Measurements from ENCODE around the gene TMEM31.

DNA sequence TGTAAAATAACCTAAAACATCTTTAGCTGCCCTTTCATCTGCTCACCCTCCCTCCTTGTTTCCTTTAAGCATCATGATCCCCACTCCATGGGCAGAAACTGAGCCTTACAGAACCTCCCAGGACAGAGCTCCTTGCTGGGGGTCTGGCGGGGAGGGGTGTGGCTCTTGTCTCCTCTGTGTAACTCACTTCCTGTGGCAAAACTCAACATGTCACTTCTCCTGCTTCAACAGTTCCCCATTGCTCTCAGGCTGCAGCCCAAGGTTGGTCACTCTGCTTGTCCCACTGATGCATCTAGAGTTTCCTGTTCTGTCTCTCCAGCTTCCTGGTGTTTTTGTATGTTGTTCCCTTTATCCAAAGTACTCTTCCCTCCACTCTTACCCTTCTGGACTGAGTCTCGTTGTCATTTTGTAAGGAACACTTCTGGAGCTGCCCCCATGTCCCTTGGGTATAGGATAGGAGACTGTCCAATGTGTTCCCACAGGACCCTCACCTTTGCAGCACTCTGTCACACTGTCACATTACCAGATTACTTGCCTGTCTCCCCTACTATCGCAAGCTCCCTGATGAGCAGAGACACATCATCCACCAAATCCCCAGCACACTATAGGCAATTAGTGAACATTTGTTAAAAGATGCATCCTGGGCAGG is 19.6 kb downstream of the TMEM31 start:
- no peak for TF ChIP-seq CTCF (tag by site-specific recombination; IDR thresholded peaks at IDR 0.05)
- no peak for TF ChIP-seq ZNF324 (tag by site-specific recombination; IDR thresholded peaks at IDR 0.05)
- TF ChIP-seq ZNF280C (tag by site-specific recombination; IDR thresholded peaks at IDR 0.05) = no peak
- no peak for TF ChIP-seq SP3 (tag by site-specific recombination; IDR thresholded peaks at IDR 0.05)
- TF ChIP-seq ZNF549 (tag by site-specific recombination; IDR thresholded peaks at IDR 0.05) = no peak
- no peak for TF ChIP-seq ZNF350 (tag by site-specific recombination; IDR thresholded peaks at IDR 0.05)
- no peak for TF ChIP-seq ZFP69B (tag by site-specific recombination; IDR thresholded peaks at IDR 0.05)
- TF ChIP-seq KLF9 (tag by site-specific recombination; IDR thresholded peaks at IDR 0.05; ENCODE audit: low read depth) = no peak
- no peak for TF ChIP-seq ZNF548 (tag by site-specific recombination; IDR thresholded peaks at IDR 0.05)
- TF ChIP-seq, protein P1, sequence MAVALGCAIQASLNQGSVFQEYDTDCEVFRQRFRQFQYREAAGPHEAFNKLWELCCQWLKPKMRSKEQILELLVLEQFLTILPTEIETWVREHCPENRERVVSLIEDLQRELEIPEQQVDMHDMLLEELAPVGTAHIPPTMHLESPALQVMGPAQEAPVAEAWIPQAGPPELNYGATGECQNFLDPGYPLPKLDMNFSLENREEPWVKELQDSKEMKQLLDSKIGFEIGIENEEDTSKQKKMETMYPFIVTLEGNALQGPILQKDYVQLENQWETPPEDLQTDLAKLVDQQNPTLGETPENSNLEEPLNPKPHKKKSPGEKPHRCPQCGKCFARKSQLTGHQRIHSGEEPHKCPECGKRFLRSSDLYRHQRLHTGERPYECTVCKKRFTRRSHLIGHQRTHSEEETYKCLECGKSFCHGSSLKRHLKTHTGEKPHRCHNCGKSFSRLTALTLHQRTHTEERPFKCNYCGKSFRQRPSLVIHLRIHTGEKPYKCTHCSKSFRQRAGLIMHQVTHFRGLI (tag by site-specific recombination; IDR thresholded peaks at IDR 0.05) = no peak
- no peak for TF ChIP-seq ZBTB10 (tag by site-specific recombination; IDR thresholded peaks at IDR 0.05)

All from HEK293 (cell line).